DMS153 treated with DMSO at 0.1 percent for 48 hours (cell line): ENCODE results near the gene SNTG2.

Experiments used
- DNase-seq: peaks from one replicate; lab custom pipeline; 2025; ENCODE audit not compliant: unreplicated experiment; lab: John Stamatoyannopoulos, UW

SNTG2 gene

GRCh38 chr2:1137264-1137663 lies 186.6 kb downstream of the SNTG2 start:
- DNase-seq = no peak

- DNase-seq = no peak
Measured at GRCh38 chr2:1137913-1138391, 187.3 kb downstream of the SNTG2 start.

- no peak for DNase-seq
Measured at GRCh38 chr2:1140389-1141003, 189.8 kb downstream of the SNTG2 start.

GRCh38 chr2:1141079-1141478 lies 190.4 kb downstream of the SNTG2 start:
- DNase-seq = no peak

DNA sequence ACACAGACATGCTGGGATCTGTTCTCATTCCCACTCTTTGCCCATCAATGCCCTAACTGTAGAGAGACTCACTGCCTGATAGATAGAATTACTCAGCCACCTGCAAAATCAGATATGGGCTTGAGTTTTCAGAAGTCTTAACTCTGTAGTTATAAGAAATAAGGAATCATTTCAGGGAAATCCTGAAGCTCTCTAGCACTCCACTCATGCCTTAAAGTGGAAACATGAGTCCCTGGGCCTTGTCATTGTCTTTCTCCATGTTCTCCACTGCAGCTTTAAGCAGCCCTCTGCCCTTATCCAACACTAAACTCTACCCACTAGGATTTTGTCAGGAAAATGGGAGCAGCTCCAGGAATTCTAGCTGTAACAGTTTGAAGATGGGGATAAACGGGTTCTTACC lies 192.5 kb downstream of the SNTG2 start:
- no peak for DNase-seq

- DNase-seq = no peak
Measured at GRCh38 chr2:1147873-1148612, 197.4 kb downstream of the SNTG2 start.

- no peak for DNase-seq
Measured at GRCh38 chr2:1150724-1151511, 200.3 kb downstream of the SNTG2 start.

DNA sequence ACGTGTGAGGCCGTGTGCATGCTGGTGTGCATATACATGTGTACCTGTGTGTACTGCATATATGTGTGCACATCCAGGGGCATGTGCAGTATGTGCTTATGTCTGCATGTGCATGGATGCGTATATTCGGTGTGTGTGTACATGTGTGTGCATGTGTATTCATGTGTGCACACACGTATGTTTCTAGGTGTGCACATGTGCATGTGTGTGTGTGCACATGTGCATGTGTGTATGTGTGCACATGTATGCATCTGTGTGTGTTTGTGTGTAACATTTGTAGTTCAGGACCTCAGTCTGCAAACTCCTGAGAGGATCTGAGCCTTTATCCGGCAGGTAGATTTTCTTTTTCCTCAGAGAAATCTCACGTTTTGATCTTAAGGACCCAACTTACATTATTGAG lies 201.7 kb downstream of the SNTG2 start:
- DNase-seq = no peak

- DNase-seq = no peak
Measured at GRCh38 chr2:1153920-1154319, 203.3 kb downstream of the SNTG2 start.

DNA sequence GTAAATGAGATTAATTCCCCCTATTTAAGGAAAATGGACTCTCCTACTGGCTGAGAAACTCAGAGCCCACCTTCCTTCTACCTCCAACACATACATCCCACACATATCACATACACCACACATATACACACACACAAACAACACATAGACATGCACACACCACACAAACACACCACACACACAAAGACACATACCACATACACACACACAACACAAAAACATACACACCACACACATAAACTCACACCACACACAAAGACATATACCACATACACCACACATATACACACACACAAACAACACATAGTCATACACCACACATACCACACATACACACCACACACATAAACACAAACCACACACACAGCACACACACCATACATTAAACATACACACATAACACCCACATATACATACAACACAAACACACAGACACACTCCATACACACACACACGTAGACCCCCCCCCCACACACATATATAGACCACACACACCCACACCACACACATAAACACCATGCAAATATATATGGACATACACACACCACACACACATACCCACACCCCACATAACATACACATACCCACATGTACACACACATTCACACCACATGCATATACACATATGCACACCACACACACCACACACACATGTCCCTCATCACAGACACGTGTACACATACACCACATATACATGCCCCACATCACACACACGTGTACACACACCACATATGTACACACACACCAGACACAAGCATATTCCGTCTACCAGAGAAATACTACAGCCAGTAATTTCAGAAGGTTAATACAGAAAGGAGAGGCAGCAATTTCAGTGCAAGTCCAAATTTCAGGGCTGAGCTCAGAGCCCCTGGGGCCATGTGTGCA lies 204.3 kb downstream of the SNTG2 start:
- no peak for DNase-seq

GRCh38 chr2:1156059-1156458 lies 205.4 kb downstream of the SNTG2 start:
- no peak for DNase-seq

DNA sequence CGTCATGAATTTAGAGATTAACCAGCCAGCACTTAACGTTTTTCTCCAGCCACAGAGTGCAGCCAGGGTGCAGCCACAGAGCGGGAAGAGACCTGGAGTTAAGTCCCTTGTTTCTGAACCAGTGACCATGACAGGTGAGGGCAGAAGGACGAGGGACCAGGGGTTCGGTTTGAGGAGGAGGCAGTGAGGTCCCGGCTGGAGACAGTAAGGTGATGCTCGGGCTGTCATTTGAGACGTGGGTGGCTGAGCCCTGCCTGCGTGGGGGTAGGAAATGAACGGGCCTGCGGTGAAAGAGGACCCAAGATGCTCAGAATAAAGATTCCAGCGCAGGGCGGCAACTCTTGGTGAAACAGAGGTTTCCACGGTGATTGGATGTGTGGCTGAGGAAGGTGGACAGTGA lies 205.9 kb downstream of the SNTG2 start:
- DNase-seq = no peak

DNA sequence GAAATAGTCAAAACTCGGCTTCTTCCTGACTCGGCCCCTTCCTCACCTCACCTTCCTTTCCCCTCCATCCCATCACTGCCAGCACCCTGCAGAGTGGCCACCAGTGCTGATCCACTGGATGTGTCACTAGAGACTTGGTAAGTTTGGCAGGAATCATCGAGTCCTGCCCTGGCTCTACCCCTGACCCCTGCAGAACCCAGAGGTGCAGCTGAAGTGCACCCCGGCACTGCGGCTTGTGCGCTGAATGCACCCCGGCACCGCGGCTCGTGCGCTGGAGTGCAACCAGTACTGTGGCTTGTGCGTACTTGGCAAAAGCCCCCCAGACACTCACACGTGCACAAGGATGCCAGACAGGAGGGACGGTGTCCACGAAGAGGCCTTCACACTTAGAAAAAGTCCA lies 206.5 kb downstream of the SNTG2 start:
- DNase-seq = no peak

GRCh38 chr2:1159013-1159412 lies 208.4 kb downstream of the SNTG2 start:
- DNase-seq = no peak

DNA sequence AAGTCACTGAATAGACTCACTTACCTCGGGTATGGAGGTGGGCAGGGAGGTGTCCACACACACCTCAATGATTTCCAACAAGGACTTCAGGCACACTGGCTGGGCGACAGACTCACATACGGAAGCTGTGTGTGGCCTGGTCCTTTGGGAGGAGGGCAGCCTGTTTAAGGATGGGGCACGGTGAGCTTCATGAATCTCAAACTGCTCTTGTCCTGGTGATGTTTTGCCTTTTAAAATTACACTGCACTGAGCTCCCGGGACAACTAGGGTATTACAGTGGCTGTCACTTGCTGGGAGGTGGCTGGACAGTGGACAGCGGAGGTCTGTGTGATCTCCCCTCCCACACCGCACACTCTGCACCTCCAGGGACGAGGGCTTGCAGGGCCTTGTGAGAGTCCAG lies 211.6 kb downstream of the SNTG2 start:
- no peak for DNase-seq

GRCh38 chr2:1162768-1163584 lies 212.3 kb downstream of the SNTG2 start:
- no peak for DNase-seq

- no peak for DNase-seq
Measured at GRCh38 chr2:1166976-1167375, 216.3 kb downstream of the SNTG2 start.

GRCh38 chr2:1168846-1169245 lies 218.2 kb downstream of the SNTG2 start:
- DNase-seq = no peak

- DNase-seq = no peak
Measured at GRCh38 chr2:1169291-1169949, 218.8 kb downstream of the SNTG2 start.

GRCh38 chr2:1170241-1170640 lies 219.6 kb downstream of the SNTG2 start:
- DNase-seq = no peak
